ENCODE data around the gene KDM7A.

Gene KDM7A

GRCh38 chr7:140081774-140082425 is 94.9 kb downstream of the KDM7A start:
- ChIA-PET CTCF (no interaction called here), POLR2A (no interaction called here)
- Histone ChIP-seq H3K27ac (ENCODE audit: extremely low read depth, low read depth, low read length) (no peak overlapping the region), H3K9me3 (ENCODE audit: control insufficient read depth, insufficient read depth, low read depth, low read length) (no peaks in the 10 kb centered on the region), H3K4me3 (ENCODE audit: low read depth, low read length) (no peak overlapping the region), H3K36me3 (ENCODE audit: control insufficient read depth in 2 of 2, insufficient read depth in 1 of 2, low read length in 2 of 2) (no peaks in the 10 kb centered on the region), H3K4me1 (ENCODE audit: control insufficient read depth, insufficient read depth, low read length) (no peaks in the 10 kb centered on the region)
- TF ChIP-seq HOXC10 (CRISPR knock-in tag; IDR thresholded peaks at IDR 0.05) (no peak), ZNF677 (tag by site-specific recombination; IDR thresholded peaks at IDR 0.05) (no peak), ZBTB26 (tag by site-specific recombination; optimal IDR thresholded peaks at IDR 0.05) (no peak), ZNF335 (tag by site-specific recombination; conservative IDR thresholded peaks at IDR 0.05) (no peak), ZBTB10 (tag by site-specific recombination; IDR thresholded peaks at IDR 0.05) (no peak), ZNF18 (tag by site-specific recombination; IDR thresholded peaks at IDR 0.05) (no peak), ZEB2 (tag by site-specific recombination; IDR thresholded peaks at IDR 0.05) (no peak), ZNF664 (tag by site-specific recombination; IDR thresholded peaks at IDR 0.05) (no peak), OSR2 (tag by site-specific recombination; IDR thresholded peaks at IDR 0.05) (no peak), ZNF513 (tag by site-specific recombination; IDR thresholded peaks at IDR 0.05) (no peak), ZNF311 (tag by site-specific recombination; IDR thresholded peaks at IDR 0.05; ENCODE audit: borderline replicate concordance) (no peak), ZNF292 (tag by site-specific recombination; IDR thresholded peaks at IDR 0.05; ENCODE audit: borderline replicate concordance, low read depth) (no peak), ZNF658 (tag by site-specific recombination; IDR thresholded peaks at IDR 0.05) (no peak), BCL6B (tag by site-specific recombination; IDR thresholded peaks at IDR 0.05) (no peak)

- CTCF ChIA-PET: no interaction called here
- Histone ChIP-seq H3K27ac (ENCODE audit: extremely low read depth, low read depth, low read length) (no peak overlapping the region), H3K4me1 (ENCODE audit: control insufficient read depth, insufficient read depth, low read length) (no peaks in the 10 kb centered on the region), H3K9me3 (ENCODE audit: control insufficient read depth, insufficient read depth, low read depth, low read length) (no peaks in the 10 kb centered on the region), H3K36me3 (ENCODE audit: control insufficient read depth in 2 of 2, insufficient read depth in 1 of 2, low read length in 2 of 2) (no peaks in the 10 kb centered on the region), H3K4me3 (ENCODE audit: low read depth, low read length) (no peak overlapping the region)
- POLR2A ChIA-PET: no interaction called here
- TF ChIP-seq ZNF18 (tag by site-specific recombination; IDR thresholded peaks at IDR 0.05) (no peak), WT1 (tag by site-specific recombination; IDR thresholded peaks at IDR 0.05) (no peak), ZNF843 (tag by site-specific recombination; IDR thresholded peaks at IDR 0.05) (no peak), ZEB2 (tag by site-specific recombination; IDR thresholded peaks at IDR 0.05) (no peak), HIC1 (tag by site-specific recombination; IDR thresholded peaks at IDR 0.05) (no peak), SP2 (tag by site-specific recombination; IDR thresholded peaks at IDR 0.05) (no peak), ZNF140 (tag by site-specific recombination; IDR thresholded peaks at IDR 0.05) (no peak), ZNF10 (tag by site-specific recombination; IDR thresholded peaks at IDR 0.05) (no peak)
Measured at GRCh38 chr7:140080919-140081318, 95.9 kb downstream of the KDM7A start.

Data from HEK293 (cell line).